HG03108 (cell line): ENCODE data around the gene SPOUT1.
A peak's percentile ranks its signal among the peaks of the same experiment; 100 is the strongest.
"Not testable (repeated sequence)": the region's sequence is repeated elsewhere in the genome, so short reads cannot be mapped to it uniquely, and the experiment has no call there.

Source experiments
- ATAC-seq: cut with Tn5 transposase; IDR thresholded peaks from one replicate; pipeline ENCODE4 v1.9.1; 2021; ENCODE audit warnings: moderate library complexity; ENCODE audit not compliant: unreplicated experiment

SPOUT1 gene, protein sequence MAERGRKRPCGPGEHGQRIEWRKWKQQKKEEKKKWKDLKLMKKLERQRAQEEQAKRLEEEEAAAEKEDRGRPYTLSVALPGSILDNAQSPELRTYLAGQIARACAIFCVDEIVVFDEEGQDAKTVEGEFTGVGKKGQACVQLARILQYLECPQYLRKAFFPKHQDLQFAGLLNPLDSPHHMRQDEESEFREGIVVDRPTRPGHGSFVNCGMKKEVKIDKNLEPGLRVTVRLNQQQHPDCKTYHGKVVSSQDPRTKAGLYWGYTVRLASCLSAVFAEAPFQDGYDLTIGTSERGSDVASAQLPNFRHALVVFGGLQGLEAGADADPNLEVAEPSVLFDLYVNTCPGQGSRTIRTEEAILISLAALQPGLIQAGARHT

DNA sequence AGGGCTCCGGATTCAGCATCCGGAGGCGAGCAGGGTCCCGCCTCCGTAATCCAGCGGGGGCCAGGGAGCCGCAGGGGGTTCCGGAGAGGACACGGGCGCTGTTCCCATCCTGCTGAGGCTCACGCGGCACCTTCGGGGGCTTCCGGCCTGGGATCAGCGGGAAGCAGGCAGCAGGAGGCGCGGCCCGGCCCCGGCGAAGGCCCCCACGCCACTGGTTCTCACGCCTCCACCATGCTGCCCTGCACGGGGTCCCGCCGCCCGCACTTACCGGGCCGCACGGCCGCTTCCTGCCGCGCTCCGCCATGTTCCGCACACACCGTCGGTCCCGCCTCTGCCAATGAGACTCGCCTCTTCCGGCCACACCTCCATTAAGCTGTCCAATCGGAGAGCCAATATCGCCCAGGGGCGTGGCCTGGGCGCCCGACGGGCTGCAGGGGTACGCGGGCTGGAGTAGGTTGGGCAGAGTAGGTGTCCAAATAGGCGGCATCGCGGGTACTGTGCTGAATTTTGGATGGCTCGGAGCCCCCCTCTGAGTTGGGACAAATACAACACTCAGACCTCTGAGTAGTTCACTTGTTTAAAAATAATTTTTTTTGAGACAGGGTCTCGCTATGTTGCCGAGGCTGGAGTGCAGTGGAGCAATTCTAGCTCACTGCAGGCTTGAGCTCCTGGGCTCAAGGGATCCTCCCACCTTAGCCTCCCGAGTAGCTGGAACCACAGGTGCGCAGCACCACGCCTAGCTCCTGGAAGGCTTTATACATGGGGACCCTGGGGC lies at the start of gene SPOUT1:
TSS of gene SPOUT1 (minus strand) at position 318 of the 775 bp plus-strand sequence. CDS start at position 304, 14 bp downstream.
- ATAC-seq = peak; percentile 99

DNA sequence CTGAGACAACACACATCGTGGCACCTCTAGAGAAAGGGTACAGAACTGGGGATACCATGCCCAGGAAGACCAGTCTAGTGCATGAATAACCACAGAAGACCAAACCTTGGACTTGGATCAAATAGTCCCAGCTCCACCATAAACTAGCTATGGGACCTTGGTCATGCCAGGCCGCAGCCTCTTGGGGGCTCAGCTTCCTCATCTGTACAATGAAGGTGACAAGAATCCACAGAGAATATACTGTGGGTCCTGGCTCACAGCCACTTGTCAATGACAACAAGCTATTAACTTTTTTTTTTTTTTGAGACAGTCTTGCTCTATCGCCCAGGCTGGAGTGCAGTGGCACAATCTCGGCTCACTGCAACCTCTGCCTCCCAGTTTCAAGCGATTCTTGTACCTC lies 48.3 kb upstream of the SPOUT1 start:
- no peak for ATAC-seq

DNA sequence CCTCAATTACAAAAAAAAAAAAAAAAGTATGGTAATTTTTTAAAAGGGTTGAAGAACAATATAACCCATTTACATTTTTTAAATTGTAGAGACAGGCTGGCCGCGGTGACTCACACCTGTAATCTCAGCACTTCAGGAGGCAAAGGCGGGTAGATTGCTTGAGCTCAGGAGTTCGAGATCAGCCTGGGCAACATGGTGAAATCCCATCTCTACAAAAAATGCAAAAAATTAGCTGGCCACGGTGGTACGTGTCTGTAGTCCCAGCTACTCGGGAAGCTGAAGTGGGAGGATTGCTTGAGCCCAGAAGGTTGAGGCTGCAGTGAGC lies 41.3 kb upstream of the SPOUT1 start:
- ATAC-seq = not testable (repeated sequence)

DNA sequence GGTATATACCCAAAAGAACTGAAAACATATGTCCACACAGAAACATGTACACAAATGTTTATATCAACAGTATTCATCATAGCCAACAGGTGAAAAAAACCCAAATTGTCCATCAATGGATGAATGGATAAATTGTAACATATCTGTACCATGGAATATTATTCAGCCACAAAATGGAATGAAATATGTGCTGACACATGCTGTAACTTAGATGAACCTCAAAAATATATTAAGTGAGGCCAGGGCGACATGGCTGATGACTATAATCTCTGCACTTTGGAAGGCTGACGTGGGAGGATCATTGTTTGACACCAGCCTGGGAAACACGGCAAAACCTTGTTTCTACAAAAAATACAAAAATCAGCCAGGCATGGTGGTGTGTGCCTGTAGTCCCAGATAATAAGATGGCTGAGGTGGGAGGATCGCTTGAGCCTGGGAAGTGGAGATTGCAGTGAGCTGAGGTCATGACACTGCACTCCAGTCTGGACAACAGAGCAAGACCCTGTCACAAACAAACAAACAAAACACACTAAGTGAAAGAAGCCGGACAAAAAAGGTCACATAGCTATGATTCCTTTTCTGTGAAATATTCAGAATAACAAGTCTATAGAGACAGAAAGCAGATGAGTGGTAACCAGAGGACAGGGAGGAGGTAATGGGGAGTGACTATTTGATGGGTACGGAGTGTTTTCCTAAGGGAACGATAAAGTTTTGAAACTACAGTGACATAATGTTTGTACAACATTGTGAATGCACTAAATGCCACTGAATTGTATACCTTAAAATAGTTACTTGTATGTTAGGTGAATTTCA lies 40.7 kb upstream of the SPOUT1 start:
- ATAC-seq = no peak

DNA sequence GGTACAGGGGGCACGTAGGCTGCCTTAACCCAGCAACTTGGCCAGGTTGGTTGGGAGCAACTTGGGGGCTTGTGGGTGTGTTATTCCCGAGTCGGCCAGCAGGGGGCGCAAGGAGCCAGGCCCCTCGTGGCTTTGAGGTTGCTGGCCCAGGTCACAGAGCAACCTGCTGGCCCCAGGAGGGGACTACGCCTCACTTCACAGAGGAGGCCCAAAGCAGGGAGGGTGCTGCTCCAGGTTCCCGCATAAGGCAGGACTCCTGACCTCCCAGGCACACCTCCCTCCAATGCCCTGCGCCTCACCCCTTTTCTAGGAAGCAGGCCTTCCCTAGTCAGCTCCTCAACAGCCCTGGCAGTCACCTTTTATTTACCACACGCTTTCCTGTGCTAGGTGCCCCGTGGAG lies 34.1 kb upstream of the SPOUT1 start:
- ATAC-seq = peak; percentile 52

DNA sequence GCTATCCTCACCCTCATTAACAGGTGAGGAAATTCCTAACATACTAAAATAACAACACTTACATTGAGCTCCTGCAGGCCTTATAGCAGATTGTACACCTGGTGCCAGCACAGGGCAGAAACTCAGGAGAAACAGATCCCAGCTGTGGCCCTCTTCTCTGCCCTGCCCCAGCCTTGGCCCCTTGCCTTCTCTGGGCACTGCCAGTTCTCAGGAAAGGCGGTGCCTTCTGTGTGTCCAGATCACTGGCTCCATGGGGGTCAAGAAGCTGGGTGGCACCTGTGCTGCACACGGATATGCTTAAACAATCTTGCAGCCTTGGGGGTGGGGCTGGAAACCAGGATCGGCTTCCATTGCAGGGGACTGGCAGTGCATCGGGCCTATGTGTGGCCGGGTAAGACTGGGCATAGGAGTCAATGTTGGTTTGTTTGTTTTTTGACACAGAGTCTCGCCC lies 32.8 kb upstream of the SPOUT1 start:
- ATAC-seq = no peak

DNA sequence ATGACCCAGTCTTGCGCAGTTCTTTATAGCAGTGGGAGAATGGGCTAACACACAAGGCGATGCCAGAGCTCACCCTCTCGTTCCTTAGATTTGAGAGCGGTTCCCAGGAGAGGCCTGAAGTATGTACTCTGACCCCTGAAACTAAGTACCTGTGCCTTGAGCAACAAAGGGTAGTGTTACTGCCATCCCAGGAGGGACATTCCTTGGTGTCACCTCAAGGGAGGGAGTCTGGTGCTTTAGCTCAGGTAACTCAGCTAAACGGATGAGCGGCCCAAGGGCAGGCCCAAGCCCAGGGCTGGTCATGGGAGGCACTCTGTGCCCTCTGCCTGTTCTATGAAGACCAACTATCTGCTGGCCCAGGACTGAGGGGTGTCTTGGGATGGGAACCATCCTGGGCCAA lies 31.9 kb upstream of the SPOUT1 start:
- ATAC-seq = no peak

DNA sequence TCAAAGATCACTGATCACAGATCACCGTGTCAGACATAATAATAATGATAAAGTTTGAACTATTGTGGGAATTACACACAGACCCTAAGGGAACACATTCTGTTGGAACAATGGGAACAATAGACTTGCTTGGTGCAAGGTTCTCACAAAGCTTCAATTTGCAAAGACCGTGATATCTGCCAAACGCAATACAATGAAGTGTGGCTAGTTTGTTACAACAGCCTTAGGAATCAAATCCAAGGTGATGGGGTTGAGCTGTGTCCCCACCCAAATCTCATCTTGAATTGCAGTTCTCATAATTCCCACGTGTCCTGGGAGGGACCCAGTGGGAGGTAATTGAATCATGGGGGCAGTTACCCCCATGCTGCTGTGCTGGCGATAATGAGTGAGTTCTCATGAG lies 31.3 kb upstream of the SPOUT1 start:
- no peak for ATAC-seq

DNA sequence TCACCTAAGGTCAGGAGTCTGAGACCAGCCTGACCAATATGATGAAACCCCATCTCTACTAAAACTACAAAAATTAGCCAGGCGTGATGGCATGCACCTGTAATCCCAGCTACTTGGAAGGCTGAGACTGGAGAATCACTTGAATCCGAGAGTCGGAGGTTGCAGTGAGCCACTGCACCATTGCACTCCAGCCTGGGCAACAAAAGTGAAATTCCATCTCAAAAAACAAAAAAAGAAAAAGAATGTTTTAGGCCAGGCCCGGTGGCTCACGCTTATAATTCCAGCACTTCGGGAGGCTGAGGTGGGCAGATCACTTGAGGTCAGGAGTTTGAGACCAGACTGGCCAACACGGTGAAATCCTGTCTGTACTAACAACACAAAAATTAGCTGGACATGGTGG lies 28.9 kb upstream of the SPOUT1 start:
- not testable (repeated sequence) for ATAC-seq

DNA sequence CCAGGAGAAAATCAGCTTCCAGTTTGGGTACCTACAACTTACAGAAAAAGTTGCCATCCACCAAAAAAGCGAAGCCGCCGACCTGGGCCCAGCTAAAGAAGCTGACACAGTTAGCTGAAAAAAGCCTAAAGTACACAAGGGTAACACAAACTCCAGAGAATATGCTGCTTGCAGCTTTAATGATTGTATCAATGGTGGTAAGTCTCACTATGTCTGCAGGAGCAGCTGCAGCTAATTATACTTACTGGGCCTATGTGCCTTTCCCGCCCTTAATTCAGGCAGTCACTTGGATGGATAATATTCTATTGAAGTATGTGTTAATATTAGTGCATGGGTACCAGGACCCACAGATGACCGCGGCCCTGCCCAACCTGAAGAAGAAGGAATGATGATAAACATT lies 24.9 kb upstream of the SPOUT1 start:
- not testable (repeated sequence) for ATAC-seq

DNA sequence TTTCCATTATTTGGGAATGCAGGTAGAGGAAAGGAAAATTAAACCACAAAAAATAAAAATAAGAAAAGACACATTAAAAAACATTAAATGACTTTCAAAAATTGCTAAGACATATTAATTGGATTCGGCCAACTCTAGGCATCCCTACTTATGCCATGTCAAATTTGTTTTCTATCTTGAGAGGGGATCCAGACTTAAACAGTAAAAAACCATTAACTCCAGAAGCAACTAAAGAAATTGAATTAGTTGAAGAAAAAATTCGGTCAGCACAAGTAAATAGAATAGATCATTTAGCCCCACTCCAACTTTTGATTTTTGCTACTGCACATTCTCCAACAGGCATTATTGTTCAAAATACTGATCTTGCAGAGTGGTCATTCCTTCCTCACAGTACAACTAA lies 23.1 kb upstream of the SPOUT1 start:
- ATAC-seq = not testable (repeated sequence)

DNA sequence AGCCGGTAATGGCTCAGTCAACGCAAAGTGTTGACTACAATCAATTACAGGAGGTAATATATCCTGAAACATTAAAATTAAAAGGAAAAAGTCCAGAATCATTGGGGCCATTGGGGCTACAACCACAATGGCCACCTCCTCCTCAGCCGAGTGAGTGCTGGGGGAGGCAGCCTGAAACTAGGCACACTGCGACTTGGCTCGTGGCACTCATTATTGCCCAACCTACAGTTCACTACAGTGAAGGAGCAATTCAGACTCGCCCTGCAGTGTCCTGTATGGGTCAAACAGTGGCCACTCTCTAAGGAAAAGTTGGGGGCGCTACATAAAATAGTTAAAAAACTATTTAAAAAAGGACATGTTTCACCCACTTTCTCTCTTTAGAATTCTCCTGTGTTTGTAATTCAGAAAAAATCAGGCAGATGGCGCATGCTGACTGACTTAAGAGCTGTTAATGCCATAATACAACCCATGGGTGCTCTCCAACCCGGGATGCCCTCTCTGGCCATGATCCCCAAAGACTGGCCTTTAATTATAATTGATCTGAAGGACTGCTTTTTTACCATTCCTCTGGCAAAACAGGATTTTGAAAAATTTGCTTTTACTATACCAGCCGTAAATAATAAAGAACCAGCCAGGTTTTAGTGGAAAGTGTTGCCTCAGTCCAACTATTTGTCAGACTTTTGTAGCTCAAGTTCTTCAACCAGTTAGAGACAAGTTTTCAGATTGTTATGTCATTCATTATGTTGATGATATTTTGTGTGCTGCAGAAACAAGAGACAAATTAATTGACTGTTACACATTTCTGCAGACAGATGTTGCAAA lies 22.4 kb upstream of the SPOUT1 start:
- not testable (repeated sequence) for ATAC-seq

DNA sequence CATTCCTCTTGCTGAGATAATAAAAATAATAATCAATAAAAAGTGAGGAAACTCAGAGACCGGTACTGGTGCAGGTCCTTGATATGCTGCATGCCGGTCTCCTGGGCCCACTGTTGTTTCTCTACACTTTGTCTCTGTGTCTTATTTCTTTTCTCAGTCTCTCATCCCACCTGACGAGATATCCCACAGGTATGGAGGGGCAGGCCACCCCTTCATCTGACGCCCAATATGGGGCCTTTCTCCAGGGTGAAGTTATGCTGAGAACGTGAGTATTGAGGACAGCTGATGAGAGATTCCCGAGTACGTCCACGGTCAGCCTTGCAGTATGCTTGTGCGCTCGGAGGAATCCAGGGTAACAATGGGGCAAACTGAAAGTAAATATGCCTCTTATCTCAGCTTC lies 21.4 kb upstream of the SPOUT1 start:
- not testable (repeated sequence) for ATAC-seq

DNA sequence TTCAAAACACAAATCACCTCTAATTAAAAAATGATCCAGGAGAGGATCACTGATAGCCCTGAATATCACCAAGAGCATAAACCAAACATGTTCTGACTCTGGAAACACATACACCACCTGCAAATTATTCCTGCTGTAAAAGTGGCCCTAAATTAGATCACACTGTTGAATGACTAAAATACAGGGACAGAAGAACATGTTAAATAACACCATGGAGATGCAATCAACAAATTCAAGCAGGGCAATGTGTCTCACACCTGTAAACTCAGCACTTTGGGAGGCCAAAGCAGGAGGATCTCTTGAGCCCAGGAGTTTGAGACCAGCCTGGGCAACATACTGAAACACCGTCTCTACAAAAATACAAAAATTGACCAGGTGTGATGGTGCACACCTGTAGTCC lies 18.2 kb upstream of the SPOUT1 start:
- ATAC-seq = no peak

DNA sequence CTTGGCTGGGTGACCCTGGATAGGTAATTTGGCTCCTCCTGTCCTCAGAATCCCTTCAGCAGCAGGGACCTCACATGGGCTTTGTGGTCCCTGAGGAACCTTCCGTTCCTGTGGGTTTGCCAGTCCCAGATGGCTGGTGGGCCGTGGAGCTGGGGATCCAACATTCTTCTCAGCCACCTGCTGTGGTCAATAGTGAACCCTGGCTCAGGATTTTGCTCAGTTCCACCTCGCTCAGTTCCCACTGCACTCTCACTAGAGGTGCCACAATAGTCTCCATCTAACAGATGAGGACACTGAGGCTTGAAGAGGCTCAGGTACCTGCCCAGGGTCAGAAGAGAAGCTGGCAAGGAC lies 17.1 kb upstream of the SPOUT1 start:
- no peak for ATAC-seq

DNA sequence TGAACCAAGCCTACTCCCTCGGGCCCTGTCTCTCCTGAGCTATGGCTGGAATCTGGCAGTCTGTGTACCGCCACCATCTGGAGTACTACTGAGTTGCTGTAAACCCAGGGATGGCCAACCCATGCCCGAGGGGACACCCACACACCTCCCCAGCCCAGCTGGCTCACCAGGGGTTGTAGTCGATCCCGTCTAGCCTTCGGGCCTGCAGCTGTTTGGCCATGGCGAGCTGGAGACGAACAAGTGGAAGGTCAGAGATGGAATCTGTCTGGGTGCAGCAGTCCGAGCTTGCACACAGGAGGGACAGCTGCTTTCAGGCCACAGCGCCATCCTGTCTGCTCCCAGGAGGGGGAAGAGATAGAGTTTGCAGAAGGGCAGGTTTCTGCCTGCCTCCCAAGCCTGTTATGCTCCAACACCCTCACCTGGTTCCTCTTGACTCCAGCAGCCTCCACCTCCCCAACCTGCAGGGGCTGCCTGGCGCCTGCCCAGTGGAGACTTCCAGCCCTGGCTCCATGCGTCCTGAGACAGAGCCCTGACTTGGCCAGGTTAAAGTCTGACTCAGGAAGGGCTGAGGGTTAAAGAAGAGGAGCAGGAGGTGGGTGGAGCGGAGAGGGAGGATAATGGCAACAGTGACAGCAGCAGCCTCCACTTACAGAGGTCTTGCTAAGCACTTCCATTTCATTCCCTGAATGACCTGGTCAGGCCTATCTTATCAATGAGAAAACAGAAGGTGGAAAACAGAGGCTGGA lies 15.8 kb upstream of the SPOUT1 start:
- ATAC-seq = no peak

DNA sequence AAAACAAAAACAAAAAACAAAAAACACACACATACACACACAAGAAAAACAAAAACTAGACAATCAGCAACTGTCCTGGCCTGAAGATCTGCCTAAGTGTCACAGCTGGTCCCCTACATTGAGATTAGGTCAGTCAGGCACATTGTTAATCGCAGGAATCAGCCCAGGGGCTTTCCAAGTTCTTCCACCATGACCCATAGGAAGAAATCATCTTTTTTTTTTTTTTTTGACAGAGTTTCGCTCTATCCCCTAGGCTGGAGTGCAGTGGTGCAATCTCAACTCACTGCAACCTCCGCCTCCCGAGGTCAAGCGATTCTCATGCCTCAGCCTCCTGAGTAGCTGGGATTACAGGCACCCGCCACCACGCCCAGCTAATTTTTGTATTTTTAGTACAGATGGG lies 13.6 kb upstream of the SPOUT1 start:
- ATAC-seq = not testable (repeated sequence)

DNA sequence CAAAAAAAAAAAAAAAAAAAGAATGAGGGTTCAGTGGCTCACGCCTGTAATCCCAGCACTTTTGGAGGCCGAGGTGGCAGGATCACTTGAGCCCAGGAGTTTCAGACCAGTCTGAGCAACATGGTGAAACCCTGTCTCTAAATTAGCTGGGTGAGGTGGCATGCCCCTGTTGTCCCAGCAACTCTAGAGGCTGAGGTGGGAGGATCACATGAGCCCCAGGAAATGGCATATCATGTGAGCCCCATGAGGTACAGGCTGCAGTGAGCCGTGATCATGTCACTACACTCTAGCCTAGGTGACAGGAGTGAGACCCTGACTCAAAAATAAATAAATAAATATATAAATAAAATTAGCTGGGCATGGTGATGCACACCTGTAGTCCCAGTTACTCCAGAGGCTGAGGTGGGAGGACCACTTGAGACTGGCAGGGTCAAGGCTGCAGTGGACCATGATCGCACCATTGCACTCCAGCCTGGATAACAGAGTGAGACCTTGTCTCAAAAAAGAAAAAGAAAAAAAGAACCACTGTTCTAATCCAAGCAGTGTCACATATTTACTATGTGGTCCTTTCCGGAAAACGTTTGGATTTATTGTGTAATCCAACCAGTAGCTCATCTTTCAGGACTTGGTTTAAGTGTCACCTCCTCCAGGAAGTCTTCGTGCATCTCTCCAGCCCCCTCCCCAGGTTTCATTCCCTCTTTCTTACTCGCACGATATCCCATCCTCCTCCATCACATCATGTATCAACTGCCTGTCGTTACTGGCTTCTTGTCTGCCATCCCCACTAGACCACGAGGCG lies 12.3 kb upstream of the SPOUT1 start:
- no peak for ATAC-seq

DNA sequence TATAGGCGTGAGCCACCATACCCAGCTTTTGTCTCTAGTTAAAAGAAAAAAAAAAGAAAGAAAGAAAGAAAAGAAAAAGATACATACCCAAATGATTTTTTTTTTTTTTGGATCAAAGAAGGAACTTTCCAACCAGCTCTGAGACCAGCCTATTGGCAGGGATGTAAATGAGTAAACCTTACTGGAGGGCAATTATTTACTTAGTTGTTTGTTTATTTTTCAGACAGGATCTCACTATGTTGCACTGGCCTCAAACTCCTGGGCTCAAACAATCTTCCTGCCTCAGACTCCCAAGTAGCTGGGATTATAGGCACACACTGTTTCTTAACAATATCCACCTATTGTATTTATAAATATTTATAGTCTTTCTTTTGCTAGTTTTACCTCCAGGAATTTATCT lies 10.9 kb upstream of the SPOUT1 start:
- no peak for ATAC-seq
